Esophagus muscularis mucosa (tissue), 4 donors: Measurements from ENCODE around the gene CD109. TPM values are rescaled to one million over a fixed set of nuclear protein-coding genes. Genes with fewer than 3 reads are reported as not detected.

ENCODE experiments used
- DNase-seq: peaks from one replicate; pipeline ENCODE4 v3.0.0-alpha.2; 2017; ENCODE audit errors: extremely low spot score
- H3K27ac ChIP-seq, 4 donors: fragments of 200-600 bp; sonication (generic); replicated peaks in 1 of 4; 1 replicate in 3 of 4; 2 replicates in 1 of 4; pipeline ENCODE4 v1.5.1; 2016 to 2019; ENCODE audit warnings: mild to moderate bottlenecking in 1 of 4
- H3K27me3 ChIP-seq, 4 donors: fragments of 200-600 bp; sonication (generic); one replicate each; pipeline versions ENCODE4 v1.5.1 to v1.6.0; 2016 to 2019
- H3K36me3 ChIP-seq, 4 donors: fragments of 200-600 bp; sonication (generic); one replicate each; pipeline ENCODE4 v1.5.1; 2016 to 2019
- H3K4me1 ChIP-seq, 4 donors: fragments of 200-600 bp; sonication (generic); one replicate each; pipeline ENCODE4 v1.5.1; 2016 to 2019
- H3K4me3 ChIP-seq, 4 donors: fragments of 200-600 bp; sonication (generic); 1 replicate in 2 of 4; 2 replicates in 2 of 4; pipeline ENCODE4 v1.5.1; 2016 to 2019; ENCODE audit warnings: mild to moderate bottlenecking in 4 of 4, moderate library complexity in 1 of 4
- H3K9me3 ChIP-seq, 4 donors: fragments of 200-600 bp; sonication (generic); 1 replicate in 3 of 4; 2 replicates in 1 of 4; pipeline ENCODE4 v1.5.1; 2016 to 2019
- EP300 ChIP-seq: sonication (generic); formaldehyde crosslinking; IDR thresholded peaks from one replicate; pipeline ENCODE4 v1.6.1; 2017; ENCODE audit warnings: antibody characterized with exemption
- POLR2A ChIP-seq: fragments of 450-650 bp; IDR thresholded peaks from one replicate; pipeline ENCODE4 v1.6.1; 2017; ENCODE audit warnings: antibody characterized with exemption, moderate library complexity, mild to moderate bottlenecking, low read depth
- POLR2AphosphoS5 ChIP-seq, 2 donors: sonication (generic); formaldehyde crosslinking; IDR thresholded peaks; one replicate each; pipeline ENCODE4 v1.6.1; 2017; ENCODE audit warnings: antibody characterized with exemption in 2 of 2
- WGBS: methylation state at CpG from one replicate; pipeline ENCODE4 v1.1.5; 2018; 5-methylcytosine and 5-hydroxymethylcytosine counted together
- intact Hi-C: fragments of 100-400 bp; cut with DNase I; formaldehyde crosslinking; loops from one replicate; pipeline ENCODE4 v1.15.1; 2023
- total RNA-seq, 4 donors: library from RNA; depleted of rRNA; stranded (reverse); fragments of >200 nt; gene quantifications; one replicate each; pipeline versions ENCODE4 v1.1.0 to v1.2.1, GENCODE V29; 2016
- TF ChIP-seq, protein P1 (sequence below), 3 experiments: fragments of 200-600 bp in 2 of 3; fragments of 450-650 bp in 1 of 3; sonication (generic) in 2 of 3; IDR thresholded peaks; one replicate each; pipeline ENCODE4 v1.5.1; 2017 to 2019; ENCODE audit warnings: antibody characterized with exemption in 3 of 3, mild to moderate bottlenecking in 2 of 3, moderate library complexity in 1 of 3

The CD109 gene
- total RNA-seq, 4 donors from 2014 or later = 12.1 to 21.4 (median 15.8) TPM

DNA sequence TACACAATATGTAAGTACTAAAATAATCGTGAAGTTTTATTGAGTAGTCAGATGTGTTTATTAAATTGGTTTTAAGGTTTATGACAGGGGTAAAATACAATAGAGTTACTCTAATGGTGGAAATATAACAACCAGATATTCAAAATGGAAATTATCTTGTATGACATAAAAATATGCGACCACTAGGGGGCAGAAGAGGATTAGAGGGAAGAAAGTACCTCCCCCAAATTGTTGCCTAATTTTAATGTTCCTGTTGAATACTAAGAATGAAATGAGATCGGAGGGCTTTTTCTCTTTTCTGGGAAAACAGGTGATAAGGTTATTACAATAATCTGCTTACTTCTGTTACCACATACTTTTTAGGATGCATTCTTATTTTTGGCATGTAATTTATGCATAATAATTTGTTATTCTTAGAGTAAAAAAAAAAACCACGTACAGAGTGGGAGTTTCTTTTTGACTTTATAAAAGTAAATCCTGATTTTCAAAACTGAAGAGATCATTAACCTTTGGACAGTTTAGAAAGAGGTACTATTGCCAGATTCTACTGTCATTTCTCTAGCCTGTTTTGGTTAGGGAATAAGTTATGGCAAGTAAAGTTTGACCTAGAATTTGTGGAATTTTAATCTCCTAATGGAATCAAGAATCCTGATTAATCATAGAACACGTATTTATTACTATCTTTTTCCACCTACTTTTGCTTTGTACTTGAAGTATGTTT is 159.2 kb downstream of the CD109 start:
- Histone ChIP-seq H3K9me3 (no peaks in the 10 kb centered on the region), H3K4me1 (peaks cover 0 to 18% (median 12%) of the 10 kb centered on the region in 4 donors), H3K27me3 (no peaks in the 10 kb centered on the region), H3K36me3 (no peaks in the 10 kb centered on the region), H3K4me3 (peak overlapping the region; percentile 20 to 40 (median 27)), H3K27ac (peak overlapping the region; percentile 4 to 59 (median 46))
- TF ChIP-seq EP300 (no peak), POLR2A (no peak), POLR2AphosphoS5 (IDR thresholded peaks at IDR 0.05) (no peak)
- TF ChIP-seq, protein P1, sequence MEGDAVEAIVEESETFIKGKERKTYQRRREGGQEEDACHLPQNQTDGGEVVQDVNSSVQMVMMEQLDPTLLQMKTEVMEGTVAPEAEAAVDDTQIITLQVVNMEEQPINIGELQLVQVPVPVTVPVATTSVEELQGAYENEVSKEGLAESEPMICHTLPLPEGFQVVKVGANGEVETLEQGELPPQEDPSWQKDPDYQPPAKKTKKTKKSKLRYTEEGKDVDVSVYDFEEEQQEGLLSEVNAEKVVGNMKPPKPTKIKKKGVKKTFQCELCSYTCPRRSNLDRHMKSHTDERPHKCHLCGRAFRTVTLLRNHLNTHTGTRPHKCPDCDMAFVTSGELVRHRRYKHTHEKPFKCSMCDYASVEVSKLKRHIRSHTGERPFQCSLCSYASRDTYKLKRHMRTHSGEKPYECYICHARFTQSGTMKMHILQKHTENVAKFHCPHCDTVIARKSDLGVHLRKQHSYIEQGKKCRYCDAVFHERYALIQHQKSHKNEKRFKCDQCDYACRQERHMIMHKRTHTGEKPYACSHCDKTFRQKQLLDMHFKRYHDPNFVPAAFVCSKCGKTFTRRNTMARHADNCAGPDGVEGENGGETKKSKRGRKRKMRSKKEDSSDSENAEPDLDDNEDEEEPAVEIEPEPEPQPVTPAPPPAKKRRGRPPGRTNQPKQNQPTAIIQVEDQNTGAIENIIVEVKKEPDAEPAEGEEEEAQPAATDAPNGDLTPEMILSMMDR (IDR thresholded peaks at IDR 0.05) = peak; percentile 68 to 88 (median 85)
- 17% methylated on average over 5 of the region's 5 CpGs for WGBS
- DNase-seq = no peak
- intact Hi-C loops = loop anchor here (2.0 to 5.0 kb wide), 2 partner anchors 118 to 1354 kb away; no protein-coding TSS in a partner anchor

DNA sequence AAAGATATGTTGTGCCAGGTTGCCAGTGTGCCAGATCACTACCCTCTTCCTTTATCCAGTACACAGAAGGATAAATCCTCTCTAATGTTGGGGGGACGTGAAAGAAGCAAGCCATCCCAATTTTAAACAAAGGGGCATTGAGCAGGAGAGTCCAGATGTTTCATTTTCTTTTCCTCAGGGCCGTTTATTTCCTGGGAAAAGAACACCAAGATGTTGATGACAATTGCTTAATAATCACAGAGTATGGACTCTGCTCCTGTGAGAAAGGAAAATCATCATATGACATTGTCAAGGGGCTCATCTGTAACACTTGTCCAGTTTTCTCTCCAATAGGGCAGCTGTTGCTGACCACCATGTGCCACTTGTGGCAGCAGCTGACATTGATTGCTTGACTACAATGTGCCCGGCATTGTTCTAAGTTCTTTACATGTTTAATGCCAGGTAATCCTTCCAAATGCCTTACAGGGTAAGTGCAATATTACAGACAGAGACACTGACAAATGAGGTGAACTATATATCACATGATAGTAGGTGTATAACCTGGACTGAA is 161.4 kb downstream of the CD109 start:
- peaks cover 0 to 18% (median 12%) of the 10 kb centered on the region in 4 donors for H3K4me1 ChIP-seq
- no peaks in the 10 kb centered on the region for H3K36me3 ChIP-seq
- no peaks in the 10 kb centered on the region for H3K27me3 ChIP-seq
- no peak for DNase-seq
- intact Hi-C loops = loop anchor here (5.0 kb wide), 1 partner anchor 120 kb away; no protein-coding TSS in a partner anchor
- TF ChIP-seq, protein P1 (IDR thresholded peaks at IDR 0.05) = no peak
- no peak for TF ChIP-seq POLR2A
- TF ChIP-seq POLR2AphosphoS5 (IDR thresholded peaks at IDR 0.05) = no peak
- no peak for TF ChIP-seq EP300
- 63% methylated on average over 3 of the region's 3 CpGs for WGBS
- no peak overlapping the region for H3K4me3 ChIP-seq
- no peaks in the 10 kb centered on the region for H3K9me3 ChIP-seq
- H3K27ac ChIP-seq = no peak overlapping the region

DNA sequence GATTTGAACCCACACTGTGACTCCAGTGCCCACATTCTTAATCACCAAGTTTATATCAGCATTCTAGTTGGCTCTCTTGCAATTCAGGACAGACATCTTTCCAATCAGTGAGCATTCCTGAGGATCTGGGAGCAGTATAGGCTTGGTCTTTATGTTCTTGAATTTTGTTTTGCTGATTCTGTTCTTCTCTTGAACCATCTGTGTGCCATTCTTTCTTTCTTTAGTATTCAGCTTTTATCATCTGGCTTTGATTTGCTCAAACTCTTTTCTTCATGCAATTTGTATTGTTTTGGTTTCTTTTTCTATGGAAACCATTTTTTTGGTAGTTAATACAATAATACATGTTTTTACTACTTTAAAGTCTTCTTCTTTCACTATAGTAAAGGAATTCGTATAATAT is 162.4 kb downstream of the CD109 start:
- Histone ChIP-seq H3K9me3 (no peaks in the 10 kb centered on the region), H3K4me3 (no peak overlapping the region), H3K36me3 (no peaks in the 10 kb centered on the region), H3K27ac (no peak overlapping the region), H3K27me3 (no peaks in the 10 kb centered on the region), H3K4me1 (peaks cover 0 to 18% (median 12%) of the 10 kb centered on the region in 4 donors)
- 94% methylated on average over 1 of the region's 1 CpG for WGBS
- no peak for DNase-seq
- TF ChIP-seq EP300 (no peak), POLR2A (no peak), POLR2AphosphoS5 (IDR thresholded peaks at IDR 0.05) (no peak)
- TF ChIP-seq, protein P1 (IDR thresholded peaks at IDR 0.05) = no peak
- intact Hi-C loops = loop anchor here (5.0 kb wide), 1 partner anchor 121 kb away; no protein-coding TSS in a partner anchor

DNA sequence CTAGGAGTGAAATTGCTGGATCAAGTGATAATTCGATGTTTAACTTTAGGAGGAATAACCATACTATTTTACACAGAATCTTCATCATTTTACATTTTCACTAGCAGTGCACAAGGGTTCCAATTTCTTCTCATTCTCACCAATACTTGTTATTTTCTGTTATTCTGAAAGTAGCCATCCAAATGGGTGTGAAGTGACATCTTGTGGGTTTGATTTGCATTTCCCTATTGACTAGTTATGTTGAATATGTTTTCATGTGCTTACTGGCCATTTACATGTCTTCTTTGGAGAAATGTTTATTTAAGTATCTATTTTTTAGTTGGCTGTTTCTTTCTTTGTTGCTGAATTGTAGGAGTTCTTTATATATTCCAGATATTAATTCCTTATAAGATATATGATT is 164.3 kb downstream of the CD109 start:
- peaks cover 0 to 12% (median 10%) of the 10 kb centered on the region in 4 donors for H3K4me1 ChIP-seq
- no peaks in the 10 kb centered on the region for H3K36me3 ChIP-seq
- intact Hi-C loops = no loop called here
- no peaks in the 10 kb centered on the region for H3K27me3 ChIP-seq
- H3K27ac ChIP-seq = no peak overlapping the region
- DNase-seq = no peak
- no peak overlapping the region for H3K4me3 ChIP-seq
- no peaks in the 10 kb centered on the region for H3K9me3 ChIP-seq
- WGBS = 93% methylated on average over 1 of the region's 1 CpG
- TF ChIP-seq, protein P1 (IDR thresholded peaks at IDR 0.05) = no peak
